Endothelial cell of umbilical vein (primary cell): Measurements from ENCODE around the gene CXXC5. TPM values are rescaled to one million over a fixed set of nuclear protein-coding genes. Genes with fewer than 3 reads are reported as not detected.

Source experiments
- BruUV-seq: library from RNA; stranded (reverse); fragments of 400-500 nt; replicated peaks from 2 replicates; lab custom pipeline; 2021; lab: Mats Ljungman, UMichigan
- CTCF ChIA-PET: fragments of 300-600, 350-600 bp; sonication (Branson Sonifier 250); formaldehyde crosslinking; loops from one replicate; lab custom pipeline; 2021; ENCODE audit warnings: antibody characterized with exemption, inconsistent platforms; lab: Charles Lee
- POLR2A ChIA-PET: fragments of 300-600, 350-600 bp; sonication (Branson Sonifier 250); formaldehyde crosslinking; loops from one replicate; lab custom pipeline; 2021; ENCODE audit warnings: antibody characterized with exemption, inconsistent platforms; lab: Charles Lee
- DNase-seq: peaks from one replicate; pipeline ENCODE4 v3.0.0-alpha.2; 2011; ENCODE audit warnings: low read depth, low spot score
- FAIRE-seq: peaks from 2 replicates; lab custom pipeline; 2011; peaks lifted over from hg19 to GRCh38; lab: Jason Lieb, UNC
- H2AFZ ChIP-seq: 2 replicates; pipeline ENCODE4 v1.6.0; 2012; ENCODE audit warnings: low read depth, low read length, control low read depth, inconsistent platforms
- H3K27ac ChIP-seq: 2 replicates; pipeline ENCODE4 v1.5.1; 2011; ENCODE audit warnings: low read depth, mild to moderate bottlenecking, control low read depth, low read length, moderate library complexity; ENCODE audit not compliant: insufficient read depth
- H3K27me3 ChIP-seq, 2 experiments: 2 replicates each; pipeline versions ENCODE4 v1.6.0 to v1.6.1; 2011; ENCODE audit warnings: low read length in 2 of 2, mixed read lengths in 1 of 2; ENCODE audit not compliant: control insufficient read depth in 2 of 2, insufficient read depth in 2 of 2
- H3K36me3 ChIP-seq, 2 experiments: 2 replicates in 1 of 2; 3 replicates in 1 of 2; pipeline ENCODE4 v1.5.1; 2011; ENCODE audit warnings: low read length in 2 of 2, mild to moderate bottlenecking in 1 of 2, moderate library complexity in 1 of 2; ENCODE audit not compliant: control insufficient read depth in 2 of 2, insufficient read depth in 2 of 2; ENCODE audit errors: extremely low read depth in 1 of 2
- H3K4me1 ChIP-seq: 3 replicates; pipeline ENCODE4 v1.5.1; 2011; ENCODE audit warnings: mild to moderate bottlenecking, low read length; ENCODE audit not compliant: control insufficient read depth, insufficient read depth; ENCODE audit errors: extremely low read depth
- H3K4me2 ChIP-seq: 2 replicates; pipeline ENCODE4 v1.6.1; 2011; ENCODE audit warnings: low read length, control low read depth, mixed read lengths; ENCODE audit not compliant: insufficient read depth
- H3K4me3 ChIP-seq, 3 experiments: fragments of 200-600 bp in 1 of 3; sonication (generic), shearing (Covaris generic) in 1 of 3; replicated peaks in 1 of 3; 2 replicates each; pipeline ENCODE4 v1.5.1; 2011 to 2016; ENCODE audit warnings: control low read depth in 3 of 3, low read length in 3 of 3, mild to moderate bottlenecking in 2 of 3, inconsistent platforms in 1 of 3, low read depth in 1 of 3, moderate library complexity in 1 of 3; ENCODE audit not compliant: insufficient read depth in 1 of 3
- H3K79me2 ChIP-seq: 2 replicates; pipeline ENCODE4 v1.6.0; 2012; ENCODE audit warnings: low read length, inconsistent platforms; ENCODE audit not compliant: control insufficient read depth, insufficient read depth
- H3K9ac ChIP-seq: replicated peaks from 2 replicates; pipeline ENCODE3; 2011; ENCODE audit warnings: low read length, control low read depth; ENCODE audit not compliant: insufficient read depth; ENCODE audit errors: extremely low read depth
- H3K9me1 ChIP-seq: replicated peaks from 3 replicates; pipeline ENCODE4 v1.6.0; 2011; ENCODE audit warnings: mild to moderate bottlenecking, low read length; ENCODE audit not compliant: control insufficient read depth, insufficient read depth; ENCODE audit errors: extremely low read depth
- H3K9me3 ChIP-seq: replicated peaks from 2 replicates; pipeline ENCODE4 v1.5.1; 2012; ENCODE audit warnings: low read length, inconsistent platforms; ENCODE audit not compliant: control insufficient read depth, insufficient read depth
- H4K20me1 ChIP-seq: replicated peaks from 2 replicates; pipeline ENCODE3; 2011; ENCODE audit warnings: mild to moderate bottlenecking, low read length; ENCODE audit not compliant: control insufficient read depth, insufficient read depth; ENCODE audit errors: extremely low read depth
- EZH2 ChIP-seq: IDR thresholded peaks from 2 replicates; pipeline ENCODE4 v1.6.1; 2012; ENCODE audit warnings: borderline replicate concordance, low read depth, mild to moderate bottlenecking, moderate library complexity, low read length, inconsistent platforms; ENCODE audit not compliant: severe bottlenecking
- FOS ChIP-seq: IDR thresholded peaks from 2 replicates; pipeline ENCODE4 v1.6.1; 2011; ENCODE audit warnings: mild to moderate bottlenecking, low read length, moderate library complexity, borderline replicate concordance; ENCODE audit not compliant: insufficient read depth
- GATA2 ChIP-seq: IDR thresholded peaks from 2 replicates; pipeline ENCODE4 v1.7.0; 2011; ENCODE audit warnings: low read depth, mild to moderate bottlenecking, moderate library complexity, mixed read lengths, low read length; ENCODE audit not compliant: insufficient read length, insufficient read depth
- JUN ChIP-seq: IDR thresholded peaks from 2 replicates; pipeline ENCODE4 v1.6.1; 2011; ENCODE audit warnings: borderline replicate concordance, low read depth; ENCODE audit not compliant: insufficient read length, insufficient read depth
- MYC ChIP-seq: IDR thresholded peaks from one replicate; pipeline ENCODE4 v1.6.1; 2011; ENCODE audit warnings: mild to moderate bottlenecking, low read depth, low read length
- POLR2A ChIP-seq: IDR thresholded peaks from 2 replicates; pipeline ENCODE4 v1.6.1; 2012; ENCODE audit warnings: low read depth, mild to moderate bottlenecking, control low read depth, low read length
- POLR2AphosphoS5 ChIP-seq: IDR thresholded peaks from 2 replicates; pipeline ENCODE4 v1.6.1; 2012; ENCODE audit warnings: low read depth, mild to moderate bottlenecking, control low read depth, low read length, moderate library complexity; ENCODE audit not compliant: insufficient read depth
- dilution Hi-C: fragments of 300-500 bp; cut with MboI; formaldehyde crosslinking; loops from one replicate; pipeline ENCODE4 v1.15.0; 2019; ENCODE audit warnings: low sequenced_read_pairs; ENCODE audit not compliant: extremely low pct_ligation_motif_present
- intact Hi-C: fragments of 100-400 bp; cut with micrococcal nuclease; formaldehyde crosslinking; loops from one replicate; pipeline ENCODE4 v1.10.0; 2022
- polyA plus RNA-seq, 4 experiments: library from polyadenylated mRNA; depleted of rRNA in 3 of 4; stranded (reverse) in 3 of 4; unstranded in 1 of 4; fragments of >200 nt; gene quantifications; 2 replicates each; pipeline versions ENCODE4 v1.2.1 to v1.2.3, GENCODE V29; 2011 to 2012; ENCODE audit warnings: missing spikeins in 1 of 4
- total RNA-seq: library from RNA; stranded (reverse); gene quantifications from 2 replicates; pipeline ENCODE4 v1.2.3, GENCODE V29; 2021
- TF ChIP-seq, protein P1 (sequence below), 2 donors: IDR thresholded peaks; 1 replicate in 1 of 2; 2 replicates in 1 of 2; pipeline ENCODE4 v1.5.1; 2011; ENCODE audit warnings: low read length in 2 of 2, mild to moderate bottlenecking in 2 of 2, moderate library complexity in 2 of 2, control low read depth in 1 of 2, inconsistent platforms in 1 of 2, low read depth in 1 of 2; ENCODE audit not compliant: insufficient read depth in 1 of 2; ENCODE audit errors: extremely low read depth in 1 of 2
- TF ChIP-seq, protein P2 (sequence below): IDR thresholded peaks from 2 replicates; pipeline ENCODE4 v1.6.1; 2011; ENCODE audit not compliant: insufficient read depth, insufficient read length

Gene CXXC5
- total and polyA plus RNA-seq, 2 donors (not counting 3 experiments of a cell fraction or from before 2014, with no cell fraction given): 2.7 to 5.5 TPM

DNA sequence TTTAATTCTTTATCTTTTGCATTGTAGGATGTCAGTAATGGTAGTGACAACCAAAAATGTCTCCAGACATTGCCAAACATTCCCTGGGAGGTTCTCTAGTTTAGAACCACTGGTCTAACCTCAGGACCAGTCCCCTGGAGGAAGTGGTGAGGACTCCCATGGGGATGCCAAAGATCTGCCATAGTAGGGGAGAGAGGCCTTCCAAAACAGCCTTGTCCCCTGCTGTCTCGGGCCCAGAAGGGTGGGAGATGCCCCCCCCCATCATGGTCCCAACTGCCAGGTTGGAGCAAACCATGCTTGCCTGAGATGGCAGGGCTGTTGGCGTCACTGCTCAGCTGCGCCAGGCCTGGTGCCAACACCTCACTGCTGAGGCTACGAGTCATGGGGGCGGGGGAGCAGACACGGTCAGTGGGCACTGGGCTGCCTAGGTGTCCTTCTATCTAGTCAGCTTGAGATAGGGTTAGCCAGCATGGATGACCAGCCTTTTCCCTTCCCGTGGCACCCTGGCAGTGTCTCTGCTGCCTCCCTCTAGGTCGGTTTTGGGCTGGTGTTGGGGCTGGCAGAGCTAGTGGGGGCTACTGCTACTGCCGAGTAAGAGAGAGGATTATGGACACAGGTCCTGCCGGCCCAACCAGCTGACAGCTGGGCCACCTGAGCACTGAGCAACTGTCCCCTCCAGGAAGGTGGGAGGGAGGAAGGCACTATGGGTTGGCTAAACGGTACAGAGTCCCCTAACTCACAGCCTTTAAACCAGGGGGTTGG lies 8.3 kb upstream of the CXXC5 start:
- Histone ChIP-seq H3K79me2 (no peaks in the 10 kb centered on the region), H3K9me3 (no peaks in the 10 kb centered on the region), H4K20me1 (peaks cover 2% of the 10 kb centered on the region), H2AFZ (no peak overlapping the region), H3K4me2 (no peak overlapping the region), H3K9ac (no peak overlapping the region), H3K4me3 (no peak overlapping the region), H3K9me1 (no peaks in the 10 kb centered on the region), H3K27me3 (no peaks in the 10 kb centered on the region), H3K27ac (no peak overlapping the region), H3K4me1 (peaks cover 22% of the 10 kb centered on the region), H3K36me3 (no peaks in the 10 kb centered on the region)
- ChIA-PET CTCF (interaction anchor here (1.0 to 10.3 kb wide), 6 partner anchors 11 to 136 kb away, joined by 3 to 240 read pairs (median 16); partner anchors contain the start of gene CXXC5), POLR2A (no interaction called here)
- dilution Hi-C loops: loop anchor here (10.0 kb wide), 1 partner anchor 125 kb away; no protein-coding TSS in a partner anchor
- DNase-seq (no peak), FAIRE-seq (no peak)
- TF ChIP-seq POLR2AphosphoS5 (no peak), EZH2 (no peak), MYC (no peak), POLR2A (no peak), GATA2 (no peak), FOS (no peak), JUN (no peak)
- TF ChIP-seq, protein P1, sequence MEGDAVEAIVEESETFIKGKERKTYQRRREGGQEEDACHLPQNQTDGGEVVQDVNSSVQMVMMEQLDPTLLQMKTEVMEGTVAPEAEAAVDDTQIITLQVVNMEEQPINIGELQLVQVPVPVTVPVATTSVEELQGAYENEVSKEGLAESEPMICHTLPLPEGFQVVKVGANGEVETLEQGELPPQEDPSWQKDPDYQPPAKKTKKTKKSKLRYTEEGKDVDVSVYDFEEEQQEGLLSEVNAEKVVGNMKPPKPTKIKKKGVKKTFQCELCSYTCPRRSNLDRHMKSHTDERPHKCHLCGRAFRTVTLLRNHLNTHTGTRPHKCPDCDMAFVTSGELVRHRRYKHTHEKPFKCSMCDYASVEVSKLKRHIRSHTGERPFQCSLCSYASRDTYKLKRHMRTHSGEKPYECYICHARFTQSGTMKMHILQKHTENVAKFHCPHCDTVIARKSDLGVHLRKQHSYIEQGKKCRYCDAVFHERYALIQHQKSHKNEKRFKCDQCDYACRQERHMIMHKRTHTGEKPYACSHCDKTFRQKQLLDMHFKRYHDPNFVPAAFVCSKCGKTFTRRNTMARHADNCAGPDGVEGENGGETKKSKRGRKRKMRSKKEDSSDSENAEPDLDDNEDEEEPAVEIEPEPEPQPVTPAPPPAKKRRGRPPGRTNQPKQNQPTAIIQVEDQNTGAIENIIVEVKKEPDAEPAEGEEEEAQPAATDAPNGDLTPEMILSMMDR (IDR thresholded peaks at IDR 0.05; ENCODE audit: extremely low read depth in 1 of 2, insufficient read depth in 1 of 2, low read depth in 1 of 2, low read length in 2 of 2): no peak
- TF ChIP-seq, protein P2, sequence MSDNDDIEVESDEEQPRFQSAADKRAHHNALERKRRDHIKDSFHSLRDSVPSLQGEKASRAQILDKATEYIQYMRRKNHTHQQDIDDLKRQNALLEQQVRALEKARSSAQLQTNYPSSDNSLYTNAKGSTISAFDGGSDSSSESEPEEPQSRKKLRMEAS: no peak
- no TSS peak for BruUV-seq
- intact Hi-C loops: no loop called here
